Adrenal gland (tissue), 12 donors: ENCODE results near the gene TRIM66. TPM values are rescaled to one million over a fixed set of nuclear protein-coding genes. Genes with fewer than 3 reads are reported as not detected.

Experiments
- DNase-seq, 7 donors: peaks; one replicate each; pipeline ENCODE4 v3.0.0-alpha.2; 2019 to 2020
- H3K27ac ChIP-seq, 5 donors: fragments of 200-600 bp; sonication (generic) in 4 of 5; 1 replicate in 3 of 5; 2 replicates in 2 of 5; pipeline versions ENCODE4 v1.5.1 to v1.8.0; 2016 to 2020; ENCODE audit warnings: mild to moderate bottlenecking in 1 of 5
- H3K27me3 ChIP-seq: fragments of 200-600 bp; 2 replicates; pipeline ENCODE4 v1.8.0; 2021
- H3K36me3 ChIP-seq, 2 donors: fragments of 200-600 bp; replicated peaks in 1 of 2; 1 replicate in 1 of 2; 2 replicates in 1 of 2; pipeline versions ENCODE4 v1.5.1 to v1.8.0; 2018 to 2022
- H3K4me1 ChIP-seq, 2 donors: fragments of 200-600 bp; replicated peaks in 1 of 2; 1 replicate in 1 of 2; 2 replicates in 1 of 2; pipeline versions ENCODE4 v1.5.1 to v1.8.0; 2018 to 2021
- H3K4me3 ChIP-seq, 4 donors: fragments of 200-600 bp; sonication (generic) in 3 of 4; one replicate each; pipeline ENCODE4 v1.5.1; 2016 to 2018
- H3K9me3 ChIP-seq, 3 donors: fragments of 200-600 bp; sonication (generic) in 1 of 3; replicated peaks in 1 of 3; 1 replicate in 2 of 3; 2 replicates in 1 of 3; pipeline versions ENCODE4 v1.5.1 to v1.8.0; 2016 to 2021
- CTCF ChIP-seq, 6 experiments: fragments of 450-650 bp in 4 of 6; fragments of 200-600 bp in 2 of 6; sonication (generic) in 1 of 6; IDR thresholded peaks; 1 replicate in 5 of 6; 2 replicates in 1 of 6; pipeline versions ENCODE4 v1.5.1 to v1.8.0; 2016 to 2021; ENCODE audit warnings: antibody characterized with exemption in 6 of 6, mild to moderate bottlenecking in 2 of 6, moderate library complexity in 1 of 6
- POLR2A ChIP-seq, 2 donors: fragments of 450-650 bp; IDR thresholded peaks; one replicate each; pipeline ENCODE4 v1.6.1; 2017; ENCODE audit warnings: antibody characterized with exemption in 2 of 2, mild to moderate bottlenecking in 2 of 2, moderate library complexity in 1 of 2
- WGBS, 4 donors: extraction: QIAGEN DNeasy Blood & Tissue Kit in 2 of 4; methylation state at CpG; one replicate each; pipeline versions ENCODE4 v1.1.5 to v1.1.7; 2013 to 2017; 5-methylcytosine and 5-hydroxymethylcytosine counted together
- intact Hi-C, 2 donors: fragments of 100-400 bp; cut with DNase I; formaldehyde crosslinking; loops; one replicate each; pipeline versions ENCODE4 v1.14.1 to v1.15.0; 2022 to 2023
- polyA plus RNA-seq, 3 donors: library from polyadenylated mRNA; stranded (reverse); fragments of 200-250 nt in 2 of 3; fragments of 350-450 nt in 1 of 3; fragmentation: Illumina TruSeq in 1 of 3; extraction: RNeasy Lipid Tissue Mini Kit (QIAGEN cat#74804) in 1 of 3; gene quantifications; one replicate each; pipeline ENCODE4 v1.2.3, GENCODE V29; 2013 to 2014
- total RNA-seq, 9 donors: library from RNA; depleted of rRNA in 4 of 9; stranded (reverse); fragments of >200 nt in 4 of 9; fragments of 120-200 nt in 1 of 9; fragmentation: NEBNext Ultra II Directional in 1 of 9; extraction: Animal tissue kit (Norgen Biotek cat#: 25700) in 1 of 9; gene quantifications; one replicate each; pipeline versions ENCODE4 v1.1.0 to v1.2.4, GENCODE V29; 2013 to 2023
- donor health status: healthy with polysubstance abuse.
- donor health status: Bipolar disorder and iron deficiency.
- donor health status: DM: yes; HTN: yes; CAD: no.
- donor health status: DM: no; HTN: no; CAD: no.
- donor health status: DM: no; HTN: no; CAD: no.
- donor health status: DM: yes; HTN: yes; CAD: no.

The TRIM66 gene
- total and polyA plus RNA-seq, 12 donors = 3.6 to 18.4 (median 8.3) TPM

DNA sequence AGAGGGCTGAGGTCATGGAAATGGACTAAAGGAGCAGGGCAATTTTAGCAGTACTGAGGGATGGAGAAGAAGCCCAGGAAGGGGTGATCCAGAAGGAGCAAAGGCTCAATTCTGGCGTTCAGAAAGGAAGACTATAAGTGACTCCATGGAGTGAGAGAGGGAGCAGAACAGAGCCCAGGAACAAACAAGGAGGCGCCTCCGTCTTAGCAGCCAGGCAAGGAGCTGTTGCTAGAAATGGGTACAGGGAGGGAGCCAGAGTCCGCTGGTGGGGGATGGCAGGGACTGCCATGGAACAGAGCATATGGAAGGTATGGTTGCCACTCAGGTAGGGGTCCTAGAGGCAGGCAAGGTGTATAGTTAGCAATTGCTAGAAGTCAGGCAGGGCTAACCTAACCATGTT, 68.0 kb downstream of the TRIM66 start:
- peaks cover 0 to 17% of the 10 kb centered on the region in 2 donors for H3K36me3 ChIP-seq
- no peak for TF ChIP-seq CTCF (IDR thresholded peaks at IDR 0.05)
- TF ChIP-seq POLR2A (IDR thresholded peaks at IDR 0.05) = no peak
- intact Hi-C loops = no loop called here
- H3K27ac ChIP-seq = no peak overlapping the region
- no peaks in the 10 kb centered on the region for H3K4me1 ChIP-seq
- H3K27me3 ChIP-seq = no peaks in the 10 kb centered on the region
- H3K9me3 ChIP-seq = no peaks in the 10 kb centered on the region
- H3K4me3 ChIP-seq = no peak overlapping the region
- WGBS, 4 donors = 89 to 95% (median 92%) methylated on average over 4 of the region's 4 CpGs
- DNase-seq = no peak

- Histone ChIP-seq H3K9me3 (no peaks in the 10 kb centered on the region), H3K27ac (no peak overlapping the region), H3K36me3 (peaks cover 0 to 13% of the 10 kb centered on the region in 2 donors), H3K4me1 (peaks cover 0 to 7% of the 10 kb centered on the region in 2 donors), H3K27me3 (no peaks in the 10 kb centered on the region), H3K4me3 (no peak overlapping the region)
- intact Hi-C loops = no loop called here
- no peak for DNase-seq
- TF ChIP-seq POLR2A (IDR thresholded peaks at IDR 0.05) = no peak
- WGBS, 4 donors = 79 to 95% (median 90%) methylated on average over 1 of the region's 1 CpG
Measured at GRCh38 chr11:8613036-8613435, 69.4 kb downstream of the TRIM66 start.

GRCh38 chr11:8612522-8612921, 69.9 kb downstream of the TRIM66 start:
- H3K27me3 ChIP-seq = no peaks in the 10 kb centered on the region
- H3K4me3 ChIP-seq = no peak overlapping the region
- H3K4me1 ChIP-seq = peaks cover 0 to 7% of the 10 kb centered on the region in 2 donors
- H3K36me3 ChIP-seq = peaks cover 0 to 8% of the 10 kb centered on the region in 2 donors
- no peak for DNase-seq
- TF ChIP-seq CTCF (IDR thresholded peaks at IDR 0.05) (no peak), POLR2A (IDR thresholded peaks at IDR 0.05) (no peak)
- intact Hi-C loops = no loop called here
- WGBS, 4 donors = 87 to 100% (median 97%) methylated on average over 5 of the region's 5 CpGs
- no peaks in the 10 kb centered on the region for H3K9me3 ChIP-seq
- no peak overlapping the region for H3K27ac ChIP-seq

DNA sequence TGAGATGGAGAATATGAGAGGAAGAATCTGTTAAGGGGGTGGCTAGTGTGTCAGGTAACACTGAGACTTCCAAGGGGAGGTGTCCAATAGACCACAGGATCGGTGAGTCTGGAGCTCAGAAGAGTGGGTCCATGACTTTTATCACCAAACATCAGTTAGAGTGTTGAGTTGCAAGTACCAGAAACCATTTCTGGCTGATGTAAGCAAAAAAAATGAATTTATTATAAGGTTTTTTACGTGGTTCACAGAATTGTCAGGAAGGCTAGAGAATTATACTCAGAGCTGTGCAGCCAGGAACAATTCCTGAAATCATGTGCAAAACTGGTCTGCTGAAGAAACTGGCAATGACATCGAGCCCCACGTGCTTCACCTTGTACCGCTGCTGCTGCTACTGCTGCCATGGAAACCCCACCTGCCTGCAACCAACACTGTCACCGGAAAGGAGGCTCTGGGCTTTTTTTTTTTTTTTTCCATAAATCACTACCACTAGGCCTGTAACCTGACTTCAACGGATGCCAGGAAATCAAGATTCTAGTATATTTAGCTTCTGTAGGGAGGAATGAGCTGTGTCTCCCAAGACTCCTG, 71.8 kb downstream of the TRIM66 start:
- H3K4me3 ChIP-seq = no peak overlapping the region
- H3K36me3 ChIP-seq = no peaks in the 10 kb centered on the region
- TF ChIP-seq POLR2A (IDR thresholded peaks at IDR 0.05) (peak in 1 of 2 donors; percentile 53), CTCF (IDR thresholded peaks at IDR 0.05) (no peak)
- intact Hi-C loops = no loop called here
- peaks cover 0 to 7% of the 10 kb centered on the region in 2 donors for H3K4me1 ChIP-seq
- peak overlapping the region in 2 of 5 donors; percentile 22 to 44 for H3K27ac ChIP-seq
- peak in 6 of 7 donors; percentile 27 to 95 (median 78) for DNase-seq
- H3K9me3 ChIP-seq = no peaks in the 10 kb centered on the region
- WGBS, 4 donors = 35 to 74% (median 66%) methylated on average over 7 of the region's 7 CpGs
- no peaks in the 10 kb centered on the region for H3K27me3 ChIP-seq

- TF ChIP-seq POLR2A (IDR thresholded peaks at IDR 0.05) (peak in 1 of 2 donors; percentile 41), CTCF (IDR thresholded peaks at IDR 0.05) (no peak)
- intact Hi-C loops = no loop called here
- Histone ChIP-seq H3K27ac (peak overlapping the region in 3 of 5 donors; percentile 21 to 70 (median 45)), H3K9me3 (no peaks in the 10 kb centered on the region), H3K4me3 (no peak overlapping the region), H3K36me3 (no peaks in the 10 kb centered on the region), H3K4me1 (peaks cover 0 to 7% of the 10 kb centered on the region in 2 donors), H3K27me3 (no peaks in the 10 kb centered on the region)
- WGBS, 4 donors = 43 to 63% (median 49%) methylated on average over 1 of the region's 1 CpG
- peak; percentile 46 to 83 (median 75) for DNase-seq
Measured at GRCh38 chr11:8608652-8609051, 73.8 kb downstream of the TRIM66 start.
